GM12801 (cell line): ENCODE results near the gene SRBD1.

Experiments
- TF ChIP-seq, protein P1 (sequence below): IDR thresholded peaks from one replicate; pipeline ENCODE4 v1.5.1; 2011; ENCODE audit warnings: control low read depth; ENCODE audit not compliant: insufficient read length; ENCODE audit errors: extremely low read depth

The SRBD1 gene

DNA sequence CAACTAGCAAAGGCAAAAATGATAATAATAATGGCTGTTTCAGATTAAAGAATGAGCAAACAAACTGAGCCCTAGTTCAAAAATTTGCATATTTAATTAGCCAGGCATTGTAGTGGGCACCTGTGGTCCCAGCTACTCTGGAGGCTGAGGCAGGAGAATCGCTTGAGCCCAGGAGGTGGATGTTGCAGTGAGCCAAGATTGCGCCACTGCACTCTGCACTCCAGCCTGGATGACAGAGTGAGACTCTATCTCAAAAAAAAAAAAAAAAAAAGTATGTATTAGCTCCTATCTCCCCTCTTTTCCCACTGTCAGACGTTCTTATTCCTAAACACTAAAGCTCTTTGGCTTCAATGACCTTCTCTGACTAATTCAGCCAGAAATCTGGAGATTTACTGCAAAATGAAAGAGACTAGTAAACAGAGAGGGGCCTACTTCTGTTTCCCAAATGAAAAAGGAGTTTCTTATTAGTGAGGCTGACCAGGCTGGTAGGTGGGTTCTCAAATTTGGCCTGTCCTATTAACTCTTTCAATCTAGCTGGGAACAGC is 3.9 kb upstream of the SRBD1 start:
- TF ChIP-seq, protein P1, sequence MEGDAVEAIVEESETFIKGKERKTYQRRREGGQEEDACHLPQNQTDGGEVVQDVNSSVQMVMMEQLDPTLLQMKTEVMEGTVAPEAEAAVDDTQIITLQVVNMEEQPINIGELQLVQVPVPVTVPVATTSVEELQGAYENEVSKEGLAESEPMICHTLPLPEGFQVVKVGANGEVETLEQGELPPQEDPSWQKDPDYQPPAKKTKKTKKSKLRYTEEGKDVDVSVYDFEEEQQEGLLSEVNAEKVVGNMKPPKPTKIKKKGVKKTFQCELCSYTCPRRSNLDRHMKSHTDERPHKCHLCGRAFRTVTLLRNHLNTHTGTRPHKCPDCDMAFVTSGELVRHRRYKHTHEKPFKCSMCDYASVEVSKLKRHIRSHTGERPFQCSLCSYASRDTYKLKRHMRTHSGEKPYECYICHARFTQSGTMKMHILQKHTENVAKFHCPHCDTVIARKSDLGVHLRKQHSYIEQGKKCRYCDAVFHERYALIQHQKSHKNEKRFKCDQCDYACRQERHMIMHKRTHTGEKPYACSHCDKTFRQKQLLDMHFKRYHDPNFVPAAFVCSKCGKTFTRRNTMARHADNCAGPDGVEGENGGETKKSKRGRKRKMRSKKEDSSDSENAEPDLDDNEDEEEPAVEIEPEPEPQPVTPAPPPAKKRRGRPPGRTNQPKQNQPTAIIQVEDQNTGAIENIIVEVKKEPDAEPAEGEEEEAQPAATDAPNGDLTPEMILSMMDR, result no peak

DNA sequence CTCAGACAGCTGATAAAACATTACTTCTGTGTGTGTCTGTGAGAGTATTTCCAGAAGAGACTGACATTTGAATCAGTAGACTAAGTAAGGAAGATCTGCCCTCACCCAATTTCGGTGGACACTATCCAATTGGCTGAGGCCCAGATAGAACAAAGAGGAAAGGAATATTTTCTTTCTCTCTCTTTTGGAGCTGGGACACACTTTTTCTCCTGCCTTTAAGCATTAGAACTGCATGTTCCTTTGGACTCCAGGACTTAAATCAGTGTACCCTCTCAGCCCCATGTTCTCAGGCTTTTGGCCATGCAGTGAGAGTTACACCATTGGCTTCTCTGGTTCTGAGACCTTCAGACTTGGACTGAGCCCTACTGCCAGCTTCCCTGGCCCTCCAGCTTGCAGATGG is 3.3 kb upstream of the SRBD1 start:
- TF ChIP-seq, protein P1, result no peak

DNA sequence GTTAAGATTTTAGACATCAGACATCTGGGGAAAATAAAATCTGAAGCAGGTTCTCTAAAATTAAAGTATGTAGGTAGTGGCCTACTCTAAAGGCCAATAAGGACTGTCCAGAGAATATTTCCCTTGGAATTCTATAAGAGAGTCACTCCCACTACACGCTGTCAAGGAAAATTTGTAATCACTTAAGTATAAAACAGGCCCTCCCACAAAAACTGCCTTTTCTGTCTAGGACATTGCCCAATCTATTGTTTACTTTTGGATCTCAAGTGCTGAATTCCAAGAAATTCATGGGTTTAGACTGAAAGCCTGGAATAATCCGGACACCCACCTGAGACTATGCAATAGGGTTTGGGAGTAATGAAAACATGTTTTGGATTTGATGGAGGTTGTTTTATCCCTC is 1.7 kb upstream of the SRBD1 start:
- TF ChIP-seq, protein P1, result no peak

DNA sequence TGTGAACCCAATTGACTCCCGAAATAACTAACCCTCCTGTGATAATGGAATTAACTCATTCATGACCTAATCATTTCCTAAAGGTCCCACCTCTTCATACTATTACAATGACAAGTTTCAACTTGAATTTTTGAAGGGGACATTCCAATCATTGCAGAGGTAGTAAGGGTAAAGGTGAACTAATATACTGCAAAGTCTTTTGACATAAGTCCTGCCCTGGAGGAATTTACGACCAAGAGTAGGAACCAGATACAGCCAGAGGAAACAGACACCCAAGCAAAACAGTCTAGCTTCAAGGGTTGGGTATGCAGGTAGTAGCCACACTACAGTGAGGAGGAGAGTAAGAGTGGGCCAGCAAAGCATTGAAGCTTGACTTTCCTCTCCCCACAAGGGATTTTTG is 1.2 kb upstream of the SRBD1 start:
- TF ChIP-seq, protein P1, result no peak

DNA sequence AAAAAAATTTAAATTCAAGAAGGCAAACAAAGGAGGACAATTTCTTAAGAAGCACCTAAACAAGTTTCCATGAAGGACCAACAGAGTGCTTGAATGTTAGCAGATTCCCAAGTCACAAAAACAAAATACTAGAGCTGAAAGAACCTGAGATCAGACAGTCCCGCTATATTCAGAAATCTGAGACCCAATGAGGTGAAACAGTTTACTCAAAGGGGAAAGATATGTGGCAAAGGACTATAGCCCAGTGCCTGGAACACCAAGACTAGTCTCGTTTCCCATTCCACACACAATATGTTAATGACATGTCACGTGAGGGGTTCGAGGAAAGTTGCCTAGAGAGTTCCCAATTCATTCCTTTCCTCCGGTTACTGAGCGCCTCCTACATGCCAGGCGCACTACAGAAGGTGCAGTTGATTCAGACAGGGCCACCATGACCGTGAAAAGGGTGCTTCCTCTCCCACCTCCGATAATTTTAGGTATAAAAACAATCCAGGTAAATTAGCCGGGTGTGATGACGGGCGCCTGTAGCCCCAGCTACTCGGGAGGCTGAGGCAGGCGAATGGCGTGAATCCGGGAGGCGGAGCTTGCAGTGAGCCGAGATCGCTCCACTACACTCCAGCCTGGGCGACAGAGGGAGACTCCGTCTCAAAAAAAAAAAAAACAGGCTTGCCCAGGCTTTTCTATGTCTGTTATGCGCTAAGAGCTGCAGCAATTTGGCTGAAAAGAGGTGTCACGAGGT is 617 bp downstream of the SRBD1 start:
- TF ChIP-seq, protein P1, result no peak

DNA sequence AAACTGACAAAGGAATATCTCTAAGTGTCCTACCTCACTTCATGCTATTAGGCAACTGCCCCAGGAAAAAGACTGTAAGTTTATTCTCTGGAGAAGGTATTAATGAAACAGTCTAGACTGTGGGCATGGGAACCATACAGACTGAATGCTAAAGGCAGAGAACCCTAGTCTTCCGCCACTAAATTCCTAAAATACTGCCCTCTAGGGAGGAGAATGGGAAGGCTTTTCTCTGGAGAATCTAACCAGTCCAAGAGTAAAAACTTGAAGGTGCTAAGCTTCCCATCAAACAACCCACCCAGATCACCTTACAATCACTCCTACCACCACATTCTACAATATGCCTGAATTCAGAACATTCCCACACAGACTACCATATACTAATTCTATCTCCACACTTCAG is 3.4 kb downstream of the SRBD1 start:
- TF ChIP-seq, protein P1, result no peak

DNA sequence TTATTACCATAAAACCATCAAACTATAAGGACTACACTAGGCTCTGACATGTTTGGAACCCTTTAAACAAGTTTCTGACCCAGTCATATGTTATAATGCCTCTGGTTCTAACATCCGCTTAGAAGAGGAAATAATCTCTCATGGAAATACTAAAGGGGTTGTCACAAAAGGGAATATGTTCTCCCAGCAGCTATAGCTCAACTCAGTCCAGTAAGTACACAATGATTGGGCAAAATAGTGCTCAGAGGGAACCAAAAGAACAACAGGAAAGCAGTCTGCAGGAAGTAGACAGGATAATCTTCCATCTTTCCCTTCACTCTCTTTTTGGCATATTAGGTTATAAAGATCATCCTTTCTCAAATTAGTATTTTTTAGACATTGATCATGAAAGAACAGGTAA is 4.3 kb downstream of the SRBD1 start:
- TF ChIP-seq, protein P1, result no peak
